Measurements from ENCODE around the gene GGA1. TPM values are rescaled to one million over a fixed set of nuclear protein-coding genes. Genes with fewer than 3 reads are reported as not detected.

GGA1 gene
- total RNA-seq, 1 donor from 2014 or later, result 56.1 TPM

- no peak for DNase-seq (ENCODE audit: extremely low spot score, unreplicated experiment)
- no peaks in the 10 kb centered on the region for H3K27me3 Mint-ChIP-seq (ENCODE audit: unreplicated experiment)
- H3K36me3 Mint-ChIP-seq (ENCODE audit: unreplicated experiment), result peaks cover 23% of the 10 kb centered on the region
- TF ChIP-seq CTCF (IDR thresholded peaks at IDR 0.05), result no peak
- no peaks in the 10 kb centered on the region for H3K9me3 Mint-ChIP-seq (ENCODE audit: unreplicated experiment)
- peak overlapping the region; percentile 23 for H3K27ac Mint-ChIP-seq (ENCODE audit: unreplicated experiment)
- peak overlapping the region; percentile 14 for H3K4me3 Mint-ChIP-seq (ENCODE audit: unreplicated experiment)
- peaks cover 63% of the 10 kb centered on the region for H3K4me1 Mint-ChIP-seq (ENCODE audit: unreplicated experiment)
Measured at GRCh38 chr22:37565830-37566229, 42.8 kb upstream of the GGA1 start.

GRCh38 chr22:37566329-37566837 lies 42.3 kb upstream of the GGA1 start:
- Mint-ChIP-seq H3K9me3 (ENCODE audit: unreplicated experiment) (no peaks in the 10 kb centered on the region), H3K4me3 (ENCODE audit: unreplicated experiment) (no peak overlapping the region), H3K27me3 (ENCODE audit: unreplicated experiment) (no peaks in the 10 kb centered on the region), H3K27ac (ENCODE audit: unreplicated experiment) (no peak overlapping the region), H3K36me3 (ENCODE audit: unreplicated experiment) (peaks cover 24% of the 10 kb centered on the region), H3K4me1 (ENCODE audit: unreplicated experiment) (peaks cover 64% of the 10 kb centered on the region)
- TF ChIP-seq CTCF (IDR thresholded peaks at IDR 0.05), result no peak
- DNase-seq (ENCODE audit: extremely low spot score, unreplicated experiment), result no peak

- Mint-ChIP-seq H3K27me3 (ENCODE audit: unreplicated experiment) (no peaks in the 10 kb centered on the region), H3K36me3 (ENCODE audit: unreplicated experiment) (peaks cover 28% of the 10 kb centered on the region), H3K9me3 (ENCODE audit: unreplicated experiment) (no peaks in the 10 kb centered on the region), H3K27ac (ENCODE audit: unreplicated experiment) (peak overlapping the region; percentile 60), H3K4me3 (ENCODE audit: unreplicated experiment) (peak overlapping the region; percentile 18), H3K4me1 (ENCODE audit: unreplicated experiment) (peaks cover 60% of the 10 kb centered on the region)
- no peak for DNase-seq (ENCODE audit: extremely low spot score, unreplicated experiment)
- peak; percentile 83 for TF ChIP-seq CTCF (IDR thresholded peaks at IDR 0.05)
Measured at GRCh38 chr22:37566903-37567798, 41.5 kb upstream of the GGA1 start.

GRCh38 chr22:37568012-37568411 lies 40.6 kb upstream of the GGA1 start:
- no peaks in the 10 kb centered on the region for H3K9me3 Mint-ChIP-seq (ENCODE audit: unreplicated experiment)
- TF ChIP-seq CTCF (IDR thresholded peaks at IDR 0.05), result no peak
- H3K4me1 Mint-ChIP-seq (ENCODE audit: unreplicated experiment), result peaks cover 51% of the 10 kb centered on the region
- H3K27ac Mint-ChIP-seq (ENCODE audit: unreplicated experiment), result no peak overlapping the region
- peaks cover 26% of the 10 kb centered on the region for H3K36me3 Mint-ChIP-seq (ENCODE audit: unreplicated experiment)
- no peak overlapping the region for H3K4me3 Mint-ChIP-seq (ENCODE audit: unreplicated experiment)
- H3K27me3 Mint-ChIP-seq (ENCODE audit: unreplicated experiment), result no peaks in the 10 kb centered on the region
- DNase-seq (ENCODE audit: extremely low spot score, unreplicated experiment), result no peak

- H3K4me1 Mint-ChIP-seq (ENCODE audit: unreplicated experiment), result peaks cover 49% of the 10 kb centered on the region
- no peaks in the 10 kb centered on the region for H3K9me3 Mint-ChIP-seq (ENCODE audit: unreplicated experiment)
- no peak overlapping the region for H3K4me3 Mint-ChIP-seq (ENCODE audit: unreplicated experiment)
- no peaks in the 10 kb centered on the region for H3K27me3 Mint-ChIP-seq (ENCODE audit: unreplicated experiment)
- H3K27ac Mint-ChIP-seq (ENCODE audit: unreplicated experiment), result no peak overlapping the region
- H3K36me3 Mint-ChIP-seq (ENCODE audit: unreplicated experiment), result peaks cover 24% of the 10 kb centered on the region
- no peak for DNase-seq (ENCODE audit: extremely low spot score, unreplicated experiment)
- TF ChIP-seq CTCF (IDR thresholded peaks at IDR 0.05), result no peak
Measured at GRCh38 chr22:37568448-37569008, 40.1 kb upstream of the GGA1 start.

Measured in osteocyte (in vitro differentiated cells).